ENCODE results near the gene PRPF8.
"Not testable (repeated sequence)": the region's sequence is repeated elsewhere in the genome, so short reads cannot be mapped to it uniquely, and the experiment has no call there.

Gene PRPF8

GRCh38 chr17:1716076-1716911 is 31.6 kb upstream of the PRPF8 start:
- peak; percentile 99 for DNase-seq

DNA sequence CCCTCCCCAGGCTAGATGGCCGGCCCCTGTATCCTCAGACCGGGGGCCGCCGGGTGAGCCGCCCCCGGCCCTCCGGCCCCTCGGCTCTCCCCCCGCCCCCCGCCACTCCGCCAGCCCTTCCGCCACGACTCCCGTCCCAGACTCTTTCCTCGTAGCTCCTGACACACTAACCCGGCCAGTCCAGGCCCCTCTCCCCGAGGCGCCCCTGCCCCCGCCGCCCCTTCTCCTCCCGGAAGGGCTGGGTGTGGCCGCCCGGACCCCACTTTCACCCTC is 31.1 kb upstream of the PRPF8 start:
- no peak for DNase-seq

DNA sequence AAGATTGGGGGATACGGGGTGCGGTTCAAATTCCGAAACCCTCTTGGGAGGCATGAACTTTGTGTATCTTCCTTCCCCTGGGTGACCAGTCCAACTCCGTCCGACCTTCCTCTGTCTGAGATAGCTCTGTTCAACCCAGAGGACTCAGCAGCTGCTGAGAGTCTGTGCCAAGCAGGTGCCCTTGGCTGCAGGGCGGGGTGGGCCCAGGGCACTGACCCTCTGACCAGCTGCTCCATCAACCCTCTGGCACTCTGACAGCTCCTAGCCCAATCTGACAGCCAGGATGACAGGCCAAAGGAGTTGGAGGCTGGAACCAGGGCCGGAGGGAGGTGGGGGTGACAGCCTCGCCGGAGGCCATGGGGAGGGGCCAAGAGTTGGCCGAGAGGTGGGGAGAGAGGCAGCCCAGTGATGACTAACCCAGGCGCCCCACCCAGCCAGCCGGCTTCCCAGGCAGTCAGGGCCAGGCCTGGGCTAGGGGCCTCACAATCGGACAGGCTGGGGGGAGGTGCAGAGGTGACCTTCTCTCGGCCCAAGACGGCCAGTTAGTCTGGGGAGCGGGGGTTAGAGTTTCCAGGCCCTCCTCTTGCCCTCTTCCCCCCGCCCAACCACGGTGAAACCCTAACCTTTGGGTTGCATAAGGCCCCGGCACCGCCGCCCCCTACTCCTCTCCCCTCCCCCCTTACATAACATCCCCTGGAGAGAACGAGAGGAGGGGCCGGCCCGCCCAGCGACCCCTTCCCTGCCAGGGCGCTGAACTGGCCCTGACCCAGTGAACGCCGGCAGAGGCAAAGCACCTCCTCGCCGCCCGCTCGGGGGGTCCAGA is 30.5 kb upstream of the PRPF8 start:
- DNase-seq: peak; percentile 14

DNA sequence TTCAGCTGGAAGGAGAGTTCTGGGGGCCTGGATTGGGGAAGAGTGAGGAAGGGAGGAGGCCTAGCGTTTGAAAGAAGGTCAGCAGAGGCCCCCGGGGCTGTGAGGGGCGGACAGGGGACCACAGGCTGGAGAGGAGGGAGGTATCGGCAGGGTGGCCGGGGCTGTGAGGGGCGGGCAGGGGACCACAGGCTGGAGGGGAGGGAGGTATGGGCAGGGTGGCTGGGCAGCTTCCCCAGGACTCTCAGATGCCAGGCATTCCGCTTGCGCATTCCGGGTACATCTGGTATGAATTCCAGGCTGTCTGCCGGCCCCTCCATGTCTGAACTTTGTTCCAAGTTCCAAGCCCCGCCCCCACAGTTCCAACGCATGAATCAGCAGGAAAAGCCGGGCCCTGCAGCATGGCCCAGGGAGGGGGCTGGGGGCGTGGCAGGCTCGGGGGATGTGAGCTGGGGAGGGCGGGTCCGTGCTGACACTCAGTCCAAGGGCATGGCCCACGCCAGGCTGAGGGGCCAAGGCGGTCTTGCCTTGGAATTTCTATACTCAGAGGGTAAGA is 29.8 kb upstream of the PRPF8 start:
- DNase-seq: no peak

DNA sequence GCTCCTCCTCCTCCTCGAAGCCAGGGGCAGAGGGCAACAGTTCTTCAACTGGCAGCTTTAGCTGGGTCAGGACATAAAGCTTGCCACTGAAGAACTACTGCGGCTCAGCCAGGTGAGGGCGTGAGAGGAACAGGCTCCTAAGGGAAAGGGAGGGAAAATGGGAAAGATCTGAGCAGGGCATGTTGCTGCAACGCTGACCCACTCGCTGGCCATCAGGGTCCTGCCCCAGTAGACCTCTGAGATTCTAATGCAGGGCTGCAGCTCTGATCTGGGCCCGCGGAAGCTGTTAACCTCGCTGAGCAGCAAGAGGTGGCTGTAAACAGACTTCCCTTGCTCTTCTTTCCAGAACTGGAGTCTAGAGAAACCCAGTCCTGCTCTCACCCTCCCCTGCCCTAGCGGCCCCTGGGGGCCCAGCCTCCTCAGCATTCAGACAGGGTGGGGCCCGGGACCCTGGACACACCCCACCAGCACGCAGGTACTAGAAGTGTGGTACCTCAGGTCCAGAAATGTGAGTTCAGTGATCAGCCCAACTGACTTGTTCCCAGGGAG is 29.3 kb upstream of the PRPF8 start:
- no peak for DNase-seq

DNA sequence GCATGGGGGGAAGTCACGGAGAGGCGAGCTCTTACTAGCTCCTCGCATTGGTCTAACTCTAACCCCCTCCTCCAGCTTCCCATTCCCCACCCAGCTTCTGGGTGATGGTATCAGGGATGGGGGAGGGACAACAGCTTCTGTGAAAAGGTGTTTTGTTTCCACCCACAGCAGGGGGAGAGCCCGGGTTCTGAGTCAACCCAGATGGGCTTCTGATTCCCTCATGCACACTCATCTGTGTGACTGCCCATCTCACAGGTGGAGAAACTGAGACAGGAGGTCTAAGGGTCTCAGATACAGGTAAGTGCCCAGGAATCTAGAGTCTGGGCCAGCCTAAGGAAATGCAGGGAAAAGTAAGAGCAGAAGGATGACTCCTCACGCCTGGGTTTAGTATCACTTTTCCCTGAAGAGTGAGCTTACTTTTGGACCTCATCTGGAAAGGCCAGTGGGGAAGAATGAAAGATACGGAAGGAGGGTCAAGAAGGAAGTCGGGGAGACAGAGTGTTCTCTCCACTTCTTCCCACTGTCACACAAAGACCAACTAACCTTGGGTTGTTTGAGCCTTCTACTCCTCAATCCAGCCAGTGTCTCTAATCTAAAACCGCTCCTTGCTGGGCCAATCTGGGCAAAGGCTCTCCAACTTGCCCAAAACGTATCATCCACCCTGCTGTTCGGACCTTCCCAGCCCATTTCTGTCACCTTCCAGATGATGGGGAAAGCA is 28.7 kb upstream of the PRPF8 start:
- DNase-seq: no peak

- DNase-seq: no peak
Observed at GRCh38 chr17:1712271-1712670, 27.6 kb upstream of the PRPF8 start.

- no peak for DNase-seq
Observed at GRCh38 chr17:1711804-1712203, 27.1 kb upstream of the PRPF8 start.

DNA sequence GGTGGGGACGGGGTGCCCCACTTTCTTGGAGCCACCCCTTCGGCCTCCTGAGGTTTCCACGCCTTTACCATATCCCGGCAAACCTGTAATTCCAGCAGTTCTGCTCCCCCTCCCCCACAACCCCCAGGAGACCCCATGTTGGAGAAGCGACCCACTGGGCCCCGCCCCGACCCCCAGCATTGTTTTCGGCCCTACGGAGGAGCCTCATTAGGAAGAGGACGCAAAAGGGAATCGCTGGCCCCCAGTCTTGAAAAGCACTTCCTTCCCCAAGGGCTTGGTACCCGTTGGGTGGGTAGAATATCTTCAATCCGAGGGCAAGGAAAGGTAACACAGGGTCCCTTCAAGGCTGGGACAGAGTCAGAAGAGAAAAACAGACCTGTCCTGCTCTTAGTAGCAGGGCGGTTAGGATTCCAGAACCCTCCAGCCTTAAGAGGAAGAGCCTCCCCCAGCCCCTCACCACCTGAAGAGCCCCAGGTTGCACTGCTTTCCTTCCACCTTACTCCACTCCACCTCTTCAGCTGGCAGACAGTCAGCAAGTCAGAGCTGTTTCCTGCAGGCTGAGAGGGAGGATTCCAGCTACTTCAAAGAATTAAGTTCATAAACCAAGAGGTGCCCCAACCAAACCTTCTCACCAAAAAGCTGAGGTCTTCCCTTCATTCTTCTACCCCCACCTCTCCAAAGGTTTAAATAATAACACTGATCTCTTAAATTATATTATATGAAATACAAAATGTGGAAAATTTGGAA is 26.3 kb upstream of the PRPF8 start:
- no peak for DNase-seq

GRCh38 chr17:1709971-1710806 is 25.5 kb upstream of the PRPF8 start, which contains the start of gene TLCD2:
Gene TLCD2, minus strand, starts transcription at chr17:1710377. Its CDS starts 135 bp downstream, at chr17:1710242.
- DNase-seq: no peak

- no peak for DNase-seq
Observed at GRCh38 chr17:1709403-1709951, 24.8 kb upstream of the PRPF8 start.

- DNase-seq: not testable (repeated sequence)
Observed at GRCh38 chr17:1708791-1709346, 24.2 kb upstream of the PRPF8 start.

- DNase-seq: no peak
Observed at GRCh38 chr17:1707107-1707506, 22.4 kb upstream of the PRPF8 start.

DNA sequence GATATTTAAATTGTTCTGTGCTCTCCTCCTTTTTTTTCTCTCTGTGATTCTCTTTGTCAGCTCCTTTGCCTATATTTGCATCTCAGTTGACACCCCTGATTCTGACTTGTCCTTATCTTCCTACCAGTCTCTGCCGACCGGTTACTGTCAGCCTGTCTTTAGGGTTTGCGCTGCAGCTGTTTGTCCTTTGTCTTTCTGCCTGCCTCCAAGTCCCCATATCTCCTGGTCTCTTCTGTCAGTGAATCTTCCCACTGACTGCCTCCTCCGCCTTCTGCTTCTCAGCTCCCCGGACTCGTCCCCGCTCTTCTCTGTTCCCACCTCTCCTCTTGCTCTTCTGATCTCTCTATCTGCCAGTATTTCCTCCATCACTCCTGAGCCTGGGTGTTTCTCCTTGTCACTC is 20.3 kb upstream of the PRPF8 start:
- no peak for DNase-seq

DNA sequence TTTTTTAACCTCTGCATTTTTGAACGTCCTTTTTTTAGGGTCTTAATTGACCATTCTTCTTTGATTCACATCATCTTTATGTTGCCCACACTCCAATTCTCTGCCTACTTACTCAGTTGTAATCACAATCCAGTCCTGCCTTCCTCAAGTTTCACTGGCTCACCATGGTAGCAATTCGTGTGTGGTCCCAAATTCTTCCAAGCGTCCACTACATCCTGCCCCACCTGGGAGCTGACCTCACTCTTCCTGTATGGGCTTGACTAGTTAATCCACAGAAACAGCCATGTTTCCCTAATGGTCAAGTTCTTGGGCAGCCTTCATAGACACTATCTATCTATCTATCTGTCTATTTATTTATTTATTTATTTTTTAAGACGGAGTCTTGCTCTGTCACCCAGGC is 18.4 kb upstream of the PRPF8 start:
- DNase-seq: no peak

DNA sequence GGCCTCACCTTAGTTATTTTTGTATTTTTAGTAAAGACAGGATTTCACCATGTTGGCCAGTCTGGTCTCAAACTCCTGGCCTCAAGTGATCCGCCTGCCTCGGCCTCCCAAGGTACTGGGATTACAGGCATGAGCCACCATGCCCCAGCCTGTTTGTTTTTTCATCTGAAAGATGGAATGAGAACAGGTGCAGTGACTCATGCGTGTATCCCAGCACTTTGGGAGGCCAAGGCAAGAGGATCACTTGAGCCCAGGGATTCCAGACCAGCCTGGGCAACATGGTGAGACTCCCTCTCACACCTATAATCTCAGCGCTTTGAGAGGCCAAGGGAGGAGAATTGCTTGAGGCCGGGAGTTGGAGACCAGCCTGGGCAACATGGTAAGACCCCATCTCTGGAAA is 15.2 kb upstream of the PRPF8 start:
- DNase-seq: not testable (repeated sequence)

DNA sequence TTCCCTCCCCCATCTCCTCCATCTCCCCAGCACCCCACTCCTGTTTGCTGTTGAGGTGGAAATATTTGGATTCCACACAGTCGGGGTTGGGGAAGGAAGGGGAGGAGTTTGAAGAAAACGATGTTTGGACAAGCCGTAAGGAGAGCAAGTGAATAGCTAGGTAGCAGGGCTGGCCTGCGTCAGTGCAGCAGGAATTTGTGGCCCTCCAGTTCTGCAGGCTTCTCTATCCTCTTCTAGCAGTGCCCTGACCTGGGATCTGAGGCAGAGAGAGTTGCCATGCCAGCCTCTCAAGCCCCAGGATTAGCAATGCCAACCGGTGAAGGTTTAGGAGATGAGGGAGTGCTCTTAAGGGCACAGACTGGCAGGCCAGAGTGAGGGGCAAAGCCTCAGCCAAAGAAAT is 13.0 kb upstream of the PRPF8 start:
- DNase-seq: no peak

DNA sequence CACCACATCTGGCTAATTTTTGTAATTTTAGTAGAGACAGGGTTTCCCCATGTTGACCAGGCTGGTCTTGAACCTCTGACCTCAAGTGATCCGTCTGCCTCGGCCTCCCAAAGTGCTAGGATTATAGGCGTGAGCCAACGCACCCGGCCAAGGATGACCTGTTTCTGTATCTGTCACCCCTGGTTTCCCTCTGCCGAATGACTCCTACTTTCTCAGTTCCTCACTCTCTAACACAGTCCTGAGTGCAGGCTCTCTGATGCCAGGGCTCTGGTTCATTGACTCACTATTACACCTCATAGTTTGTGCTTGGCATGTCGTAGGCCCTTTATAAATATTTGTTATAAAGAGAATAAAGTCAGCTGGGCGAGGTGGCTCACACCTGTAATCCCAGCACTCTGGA is 10.7 kb upstream of the PRPF8 start:
- no peak for DNase-seq

DNA sequence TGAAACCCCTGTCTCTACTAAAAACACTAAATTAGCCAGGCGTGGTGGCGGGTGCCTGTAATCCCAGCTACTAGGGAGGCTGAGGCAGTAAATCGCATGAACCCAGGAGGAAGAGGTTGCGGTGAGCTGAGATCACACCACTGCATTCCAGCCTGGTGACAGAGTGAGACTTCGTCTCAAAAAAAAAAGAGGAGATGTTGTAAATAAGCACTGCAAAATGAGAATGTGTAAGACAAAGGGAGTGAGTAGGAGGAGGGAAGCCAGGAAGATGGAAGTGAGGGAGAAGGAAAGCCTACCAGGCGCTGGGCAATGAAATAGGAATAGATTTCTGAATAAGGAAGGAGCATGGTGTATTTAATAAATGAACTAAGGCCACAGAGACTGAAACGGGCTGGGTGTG is 8.7 kb upstream of the PRPF8 start:
- no peak for DNase-seq

DNA sequence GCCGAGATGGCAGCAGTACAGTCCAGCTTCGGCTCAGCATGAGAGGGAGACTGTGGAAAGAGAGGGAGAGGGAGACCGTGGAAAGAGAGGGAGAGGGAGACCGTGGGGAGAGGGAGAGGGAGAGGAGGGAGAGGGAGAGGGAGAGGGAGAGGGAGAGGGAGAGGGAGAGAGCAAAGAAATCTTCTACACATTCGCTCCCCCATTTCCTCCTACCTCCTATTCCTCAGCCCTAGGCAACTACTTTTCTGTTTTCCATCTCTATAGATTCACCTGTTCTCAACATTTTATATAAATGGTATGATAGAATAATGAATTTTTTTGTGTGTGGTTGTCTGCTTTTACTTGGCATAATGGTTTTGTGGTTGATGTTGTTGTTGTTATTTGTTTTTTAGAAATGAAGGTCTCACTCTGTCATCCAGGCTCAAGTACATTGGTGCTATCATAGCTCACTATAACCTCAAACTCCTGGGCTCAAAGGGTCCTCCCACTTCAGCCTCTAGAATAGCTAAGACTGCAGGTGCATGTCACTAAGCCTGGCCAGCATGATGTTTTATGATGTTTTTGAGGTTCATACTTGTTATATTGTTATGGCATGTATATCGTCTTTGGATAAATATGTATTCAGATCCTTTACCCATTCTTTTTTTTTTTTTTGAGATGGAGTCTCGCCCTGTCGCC is 6.0 kb upstream of the PRPF8 start:
- DNase-seq: no peak
